Adrenal gland (tissue), 12 donors: ENCODE results near the gene NAT14. TPM values are rescaled to one million over a fixed set of nuclear protein-coding genes. Genes with fewer than 3 reads are reported as not detected.

Source experiments
- DNase-seq, 7 donors: peaks; one replicate each; pipeline ENCODE4 v3.0.0-alpha.2; 2019 to 2020
- H3K27ac ChIP-seq, 5 donors: fragments of 200-600 bp; sonication (generic) in 4 of 5; 1 replicate in 3 of 5; 2 replicates in 2 of 5; pipeline versions ENCODE4 v1.5.1 to v1.8.0; 2016 to 2020; ENCODE audit warnings: mild to moderate bottlenecking in 1 of 5
- H3K27me3 ChIP-seq: fragments of 200-600 bp; 2 replicates; pipeline ENCODE4 v1.8.0; 2021
- H3K36me3 ChIP-seq, 2 donors: fragments of 200-600 bp; replicated peaks in 1 of 2; 1 replicate in 1 of 2; 2 replicates in 1 of 2; pipeline versions ENCODE4 v1.5.1 to v1.8.0; 2018 to 2022
- H3K4me1 ChIP-seq, 2 donors: fragments of 200-600 bp; replicated peaks in 1 of 2; 1 replicate in 1 of 2; 2 replicates in 1 of 2; pipeline versions ENCODE4 v1.5.1 to v1.8.0; 2018 to 2021
- H3K4me3 ChIP-seq, 4 donors: fragments of 200-600 bp; sonication (generic) in 3 of 4; one replicate each; pipeline ENCODE4 v1.5.1; 2016 to 2018
- H3K9me3 ChIP-seq, 3 donors: fragments of 200-600 bp; sonication (generic) in 1 of 3; replicated peaks in 1 of 3; 1 replicate in 2 of 3; 2 replicates in 1 of 3; pipeline versions ENCODE4 v1.5.1 to v1.8.0; 2016 to 2021
- CTCF ChIP-seq, 6 experiments: fragments of 450-650 bp in 4 of 6; fragments of 200-600 bp in 2 of 6; sonication (generic) in 1 of 6; IDR thresholded peaks; 1 replicate in 5 of 6; 2 replicates in 1 of 6; pipeline versions ENCODE4 v1.5.1 to v1.8.0; 2016 to 2021; ENCODE audit warnings: antibody characterized with exemption in 6 of 6, mild to moderate bottlenecking in 2 of 6, moderate library complexity in 1 of 6
- POLR2A ChIP-seq, 2 donors: fragments of 450-650 bp; IDR thresholded peaks; one replicate each; pipeline ENCODE4 v1.6.1; 2017; ENCODE audit warnings: antibody characterized with exemption in 2 of 2, mild to moderate bottlenecking in 2 of 2, moderate library complexity in 1 of 2
- WGBS, 4 donors: extraction: QIAGEN DNeasy Blood & Tissue Kit in 2 of 4; methylation state at CpG; one replicate each; pipeline versions ENCODE4 v1.1.5 to v1.1.7; 2013 to 2017; 5-methylcytosine and 5-hydroxymethylcytosine counted together
- intact Hi-C, 2 donors: fragments of 100-400 bp; cut with DNase I; formaldehyde crosslinking; loops; one replicate each; pipeline versions ENCODE4 v1.14.1 to v1.15.0; 2022 to 2023
- polyA plus RNA-seq, 3 donors: library from polyadenylated mRNA; stranded (reverse); fragments of 200-250 nt in 2 of 3; fragments of 350-450 nt in 1 of 3; fragmentation: Illumina TruSeq in 1 of 3; extraction: RNeasy Lipid Tissue Mini Kit (QIAGEN cat#74804) in 1 of 3; gene quantifications; one replicate each; pipeline ENCODE4 v1.2.3, GENCODE V29; 2013 to 2014
- total RNA-seq, 9 donors: library from RNA; depleted of rRNA in 4 of 9; stranded (reverse); fragments of >200 nt in 4 of 9; fragments of 120-200 nt in 1 of 9; fragmentation: NEBNext Ultra II Directional in 1 of 9; extraction: Animal tissue kit (Norgen Biotek cat#: 25700) in 1 of 9; gene quantifications; one replicate each; pipeline versions ENCODE4 v1.1.0 to v1.2.4, GENCODE V29; 2013 to 2023
- donor health status: healthy with polysubstance abuse.
- donor health status: Bipolar disorder and iron deficiency.
- donor health status: DM: yes; HTN: yes; CAD: no.
- donor health status: DM: no; HTN: no; CAD: no.
- donor health status: DM: no; HTN: no; CAD: no.
- donor health status: DM: yes; HTN: yes; CAD: no.

NAT14 gene
- total and polyA plus RNA-seq, 12 donors: 4.9 to 108 (median 18.7) TPM

GRCh38 chr19:55519451-55520311 lies 34.7 kb downstream of the NAT14 start:
- Histone ChIP-seq H3K27ac (no peak overlapping the region), H3K4me3 (no peak overlapping the region), H3K27me3 (no peaks in the 10 kb centered on the region), H3K4me1 (no peaks in the 10 kb centered on the region), H3K36me3 (no peaks in the 10 kb centered on the region), H3K9me3 (no peaks in the 10 kb centered on the region)
- TF ChIP-seq CTCF (IDR thresholded peaks at IDR 0.05): no peak
- TF ChIP-seq POLR2A (IDR thresholded peaks at IDR 0.05): no peak
- WGBS, 4 donors: 74 to 91% (median 87%) methylated on average over 10 of the region's 10 CpGs
- no peak for DNase-seq
- intact Hi-C loops: loop anchor here (5.0 to 10.0 kb wide), 2 partner anchors 113 to 285 kb away; no protein-coding TSS in a partner anchor

GRCh38 chr19:55520691-55521292 lies 35.8 kb downstream of the NAT14 start:
- no peak for DNase-seq
- intact Hi-C loops: no loop called here
- TF ChIP-seq POLR2A (IDR thresholded peaks at IDR 0.05) (no peak), CTCF (IDR thresholded peaks at IDR 0.05) (no peak)
- H3K4me3 ChIP-seq: no peak overlapping the region
- no peaks in the 10 kb centered on the region for H3K4me1 ChIP-seq
- 63 to 77% (median 76%) methylated on average over 10 to 14 of the region's 14 CpGs for WGBS, 4 donors
- no peaks in the 10 kb centered on the region for H3K36me3 ChIP-seq
- no peak overlapping the region for H3K27ac ChIP-seq
- no peaks in the 10 kb centered on the region for H3K9me3 ChIP-seq
- H3K27me3 ChIP-seq: no peaks in the 10 kb centered on the region

- intact Hi-C loops: no loop called here
- Histone ChIP-seq H3K4me3 (no peak overlapping the region), H3K36me3 (no peaks in the 10 kb centered on the region), H3K27ac (no peak overlapping the region), H3K4me1 (no peaks in the 10 kb centered on the region), H3K9me3 (no peaks in the 10 kb centered on the region), H3K27me3 (peaks cover 6% of the 10 kb centered on the region)
- DNase-seq: no peak
- TF ChIP-seq POLR2A (IDR thresholded peaks at IDR 0.05) (no peak), CTCF (IDR thresholded peaks at IDR 0.05) (no peak)
- WGBS, 4 donors: 35 to 49% (median 40%) methylated on average over 15 to 29 of the region's 29 CpGs
These were observed 40.5 kb downstream of the NAT14 start for GRCh38 chr19:55525289-55526101.
